K562 (cell line): ENCODE data around the gene KLK8. TPM values are rescaled to one million over a fixed set of nuclear protein-coding genes. Genes with fewer than 3 reads are reported as not detected.

Source experiments
- CBFA2T2 ChIP-seq: fragments of 450-650 bp; conservative IDR thresholded peaks from 2 replicates; pipeline ENCODE4 v1.6.1; 2017; ENCODE audit warnings: mild to moderate bottlenecking
- E2F1 ChIP-seq: sonication (generic); formaldehyde crosslinking; IDR thresholded peaks from 2 replicates; pipeline ENCODE4 v1.8.1; 2023; ENCODE audit warnings: mild to moderate bottlenecking, missing genetic modification reagents, moderate library complexity
- HLTF ChIP-seq: fragments of 450-650 bp; IDR thresholded peaks from 2 replicates; pipeline ENCODE4 v1.6.1; 2016
- NR4A1 ChIP-seq, 2 experiments: fragments of 250-450 bp in 1 of 2; fragments of 450-650 bp in 1 of 2; sonication (Bioruptor Pico) in 1 of 2; IDR thresholded peaks; 2 replicates each; pipeline versions ENCODE4 v1.4.0 to v1.6.1; 2016 to 2020; ENCODE audit warnings: mild to moderate bottlenecking in 2 of 2, missing compliant biosample characterization in 1 of 2, missing genetic modification characterization in 1 of 2, moderate library complexity in 1 of 2
- PRDM10 ChIP-seq: fragments of 450-650 bp; IDR thresholded peaks from 2 replicates; pipeline ENCODE4 v1.6.1; 2018; ENCODE audit not compliant: partially characterized antibody
- PYGO2 ChIP-seq: fragments of 450-650 bp; IDR thresholded peaks from 2 replicates; pipeline ENCODE4 v1.6.1; 2016; ENCODE audit warnings: mild to moderate bottlenecking, missing genetic modification characterization, moderate library complexity, missing compliant biosample characterization
- RBM22 ChIP-seq: fragments of 200-400 bp; formaldehyde crosslinking; IDR thresholded peaks from 2 replicates; pipeline ENCODE4 v1.6.1; 2018; ENCODE audit warnings: low read length, low read depth; ENCODE audit not compliant: poor library complexity, severe bottlenecking
- SMAD3 ChIP-seq: fragments of 450-650 bp; formaldehyde crosslinking; conservative IDR thresholded peaks from 2 replicates; pipeline ENCODE4 v1.4.0; 2020; ENCODE audit warnings: mild to moderate bottlenecking
- SPI1 ChIP-seq: IDR thresholded peaks from 2 replicates; pipeline ENCODE4 v1.6.1; 2011; ENCODE audit warnings: low read depth, low read length, control low read depth, borderline replicate concordance
- STAG1 ChIP-seq: sonication (generic); formaldehyde crosslinking; IDR thresholded peaks from 2 replicates; pipeline ENCODE4 v1.5.0; 2020; ENCODE audit warnings: missing genetic modification reagents, borderline replicate concordance
- YBX1 ChIP-seq: fragments of 450-650 bp; IDR thresholded peaks from 2 replicates; pipeline ENCODE4 v1.7.1; 2016; ENCODE audit warnings: mild to moderate bottlenecking
- ZNF124 ChIP-seq: sonication (generic); formaldehyde crosslinking; IDR thresholded peaks from 2 replicates; pipeline ENCODE4 v1.8.1; 2022; ENCODE audit warnings: missing genetic modification reagents
- polyA plus RNA-seq, 8 experiments: library from polyadenylated mRNA; depleted of rRNA in 4 of 8; stranded (reverse) in 5 of 8; unstranded in 3 of 8; fragments of >200 nt; fragmentation: Nextera tagmentation in 2 of 8; fragmentation: Illumina TruSeq in 1 of 8; extraction: Ambion mirVana in 2 of 8; extraction: Trizol in 1 of 8; gene quantifications; 2 replicates each; pipeline versions ENCODE4 v1.2.1 to v1.2.3, GENCODE V29; 2011 to 2014; ENCODE audit warnings: inconsistent platforms in 1 of 8, missing spikeins in 1 of 8
- total RNA-seq, 7 experiments: library from RNA; depleted of rRNA in 6 of 7; stranded (reverse); fragments of >200 nt in 6 of 7; fragmentation: Illumina TruSeq in 2 of 7; extraction: Trizol in 2 of 7; gene quantifications; 2 replicates each; pipeline versions ENCODE4 v1.2.1 to v1.2.3, GENCODE V29; 2011 to 2021; ENCODE audit warnings: low replicate concordance in 1 of 7

Gene KLK8
- total and polyA plus RNA-seq, 9 of the 15 experiments (the other 6 are each of a cell fraction or from before 2014, with no cell fraction given), result 0.37 to 1.7 (median 0.76) TPM

- TF ChIP-seq HLTF (no peak), YBX1 (no peak), CBFA2T2 (no peak), ZNF124 (CRISPR knock-in tag) (no peak), PYGO2 (no peak), PRDM10 (no peak), SPI1 (no peak), E2F1 (CRISPR knock-in tag) (no peak), SMAD3 (CRISPR knock-in tag) (no peak), RBM22 (no peak), NR4A1 (CRISPR knock-in tag; IDR thresholded peaks at IDR 0.05) (no peak), NR4A1 (tag; IDR thresholded peaks at IDR 0.05) (no peak), STAG1 (CRISPR knock-in tag) (no peak)
These were observed 33.3 kb downstream of the KLK8 start (continued) for GRCh38 chr19:50967929-50968715.
